ENCODE data around the gene CEL. TPM values are rescaled to one million over a fixed set of nuclear protein-coding genes. Genes with fewer than 3 reads are reported as not detected.
A peak's percentile ranks its signal among the peaks of the same experiment; 100 is the strongest.

The CEL gene
- total RNA-seq, 1 donor from 2014 or later: 1.9 TPM

DNA sequence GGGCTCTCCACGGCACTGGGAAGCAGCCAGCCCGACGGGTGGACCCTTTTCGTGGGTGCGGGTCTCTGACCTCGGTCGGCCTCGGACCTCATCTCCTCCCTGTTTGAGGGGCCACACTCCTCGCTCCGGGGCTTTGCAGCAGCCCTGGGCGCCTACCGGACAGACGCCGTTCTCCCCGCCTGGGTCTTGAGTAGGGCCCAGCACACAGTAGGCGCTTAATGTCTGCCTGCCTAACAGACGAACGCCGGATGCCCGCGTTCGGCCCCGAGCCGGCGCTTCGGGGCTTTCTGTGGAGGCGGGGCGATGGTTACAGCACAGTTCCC, 31.8 kb upstream of the CEL start:
- Histone ChIP-seq H3K27ac (replicated peaks) (peak overlapping the region; percentile 97), H3K36me3 (no peaks in the 10 kb centered on the region), H3K27me3 (ENCODE audit: low read depth) (no peaks in the 10 kb centered on the region), H3K4me3 (peak overlapping the region; percentile 98), H3K4me1 (peaks cover 44% of the 10 kb centered on the region), H3K9me3 (replicated peaks) (no peaks in the 10 kb centered on the region)
- peak; percentile 18 for DNase-seq
- intact Hi-C loops (cut with micrococcal nuclease): loop anchor here (10.0 kb wide), 1 partner anchor 115 kb away; no protein-coding TSS in a partner anchor
- TF ChIP-seq, protein P1, sequence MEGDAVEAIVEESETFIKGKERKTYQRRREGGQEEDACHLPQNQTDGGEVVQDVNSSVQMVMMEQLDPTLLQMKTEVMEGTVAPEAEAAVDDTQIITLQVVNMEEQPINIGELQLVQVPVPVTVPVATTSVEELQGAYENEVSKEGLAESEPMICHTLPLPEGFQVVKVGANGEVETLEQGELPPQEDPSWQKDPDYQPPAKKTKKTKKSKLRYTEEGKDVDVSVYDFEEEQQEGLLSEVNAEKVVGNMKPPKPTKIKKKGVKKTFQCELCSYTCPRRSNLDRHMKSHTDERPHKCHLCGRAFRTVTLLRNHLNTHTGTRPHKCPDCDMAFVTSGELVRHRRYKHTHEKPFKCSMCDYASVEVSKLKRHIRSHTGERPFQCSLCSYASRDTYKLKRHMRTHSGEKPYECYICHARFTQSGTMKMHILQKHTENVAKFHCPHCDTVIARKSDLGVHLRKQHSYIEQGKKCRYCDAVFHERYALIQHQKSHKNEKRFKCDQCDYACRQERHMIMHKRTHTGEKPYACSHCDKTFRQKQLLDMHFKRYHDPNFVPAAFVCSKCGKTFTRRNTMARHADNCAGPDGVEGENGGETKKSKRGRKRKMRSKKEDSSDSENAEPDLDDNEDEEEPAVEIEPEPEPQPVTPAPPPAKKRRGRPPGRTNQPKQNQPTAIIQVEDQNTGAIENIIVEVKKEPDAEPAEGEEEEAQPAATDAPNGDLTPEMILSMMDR (IDR thresholded peaks at IDR 0.05; ENCODE audit: borderline replicate concordance): no peak

DNA sequence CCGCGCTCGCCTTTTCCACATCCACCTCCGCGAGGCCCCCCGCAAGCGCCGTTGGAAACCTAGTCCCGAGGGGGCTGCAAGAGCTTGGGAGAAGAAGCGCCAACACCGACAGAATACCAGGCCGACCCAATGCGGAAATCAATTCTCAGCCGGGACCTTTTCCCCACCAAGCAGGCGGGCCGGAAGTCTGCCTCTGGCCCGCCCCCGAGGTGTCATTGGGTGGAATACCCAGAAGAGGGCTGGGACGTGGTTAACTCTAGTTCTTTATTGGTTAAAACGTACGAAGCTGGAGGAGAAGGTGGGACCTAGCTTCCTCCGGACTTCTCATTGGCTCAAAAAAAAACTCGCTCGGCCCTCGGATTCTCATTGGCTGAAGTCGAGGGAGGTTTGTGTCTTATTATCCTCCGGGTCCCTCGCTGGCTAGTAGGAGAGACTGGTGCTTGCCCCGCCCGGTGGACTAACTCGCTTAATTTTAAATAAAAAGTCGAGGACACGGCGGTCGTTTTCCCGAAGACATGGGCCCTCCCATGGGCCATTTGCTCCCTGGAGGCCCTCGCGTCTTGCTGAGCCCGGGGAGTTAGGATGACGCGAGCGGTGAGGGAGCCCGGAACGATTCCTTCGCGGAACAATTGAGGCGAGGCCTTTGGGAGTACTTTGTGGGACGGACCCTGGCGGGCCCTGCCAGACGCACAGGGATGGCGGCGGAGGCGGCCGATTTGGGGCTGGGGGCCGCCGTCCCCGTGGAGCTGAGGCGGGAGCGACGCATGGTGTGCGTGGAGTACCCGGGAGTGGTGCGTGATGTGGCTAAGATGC, 31.3 kb upstream of the CEL start, which contains the start of gene GTF3C5:
GTF3C5 (plus strand) TSS at position 681 of the 813 bp plus-strand sequence; CDS start at position 696, 15 bp downstream.
- Histone ChIP-seq H3K27me3 (ENCODE audit: low read depth) (no peaks in the 10 kb centered on the region), H3K36me3 (no peaks in the 10 kb centered on the region), H3K4me1 (peaks cover 44% of the 10 kb centered on the region), H3K27ac (replicated peaks) (peak within 1 kb of the TSS; percentile 97), H3K4me3 (peak within 1 kb of the TSS; percentile 98), H3K9me3 (replicated peaks) (no peaks in the 10 kb centered on the region)
- intact Hi-C loops (cut with micrococcal nuclease): loop anchor here (10.0 kb wide), 1 partner anchor 114 kb away; no protein-coding TSS in a partner anchor
- DNase-seq: peak; percentile 91
- TF ChIP-seq, protein P1 (IDR thresholded peaks at IDR 0.05; ENCODE audit: borderline replicate concordance): peak; percentile 23

DNA sequence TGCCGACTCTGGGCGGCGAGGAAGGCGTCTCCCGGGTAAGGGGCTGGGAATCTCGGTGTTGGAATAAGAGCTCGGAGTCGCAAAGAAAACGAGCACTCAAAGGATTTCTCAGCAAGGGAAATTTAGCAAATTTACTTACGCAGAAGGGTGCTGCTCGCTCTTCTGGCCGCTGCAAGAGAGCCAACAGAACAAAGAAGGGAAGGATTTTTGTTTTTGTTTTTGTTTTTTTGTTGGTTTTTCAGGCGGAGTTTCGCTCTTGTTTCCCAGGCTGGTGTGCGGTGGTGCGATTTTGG, 30.7 kb upstream of the CEL start:
- Histone ChIP-seq H3K9me3 (replicated peaks) (no peaks in the 10 kb centered on the region), H3K4me1 (peaks cover 44% of the 10 kb centered on the region), H3K27me3 (ENCODE audit: low read depth) (no peaks in the 10 kb centered on the region), H3K36me3 (no peaks in the 10 kb centered on the region), H3K4me3 (peak overlapping the region; percentile 98), H3K27ac (replicated peaks) (peak overlapping the region; percentile 97)
- DNase-seq: no peak
- intact Hi-C loops (cut with micrococcal nuclease): loop anchor here (10.0 kb wide), 1 partner anchor 114 kb away; no protein-coding TSS in a partner anchor
- TF ChIP-seq, protein P1 (IDR thresholded peaks at IDR 0.05; ENCODE audit: borderline replicate concordance): no peak

DNA sequence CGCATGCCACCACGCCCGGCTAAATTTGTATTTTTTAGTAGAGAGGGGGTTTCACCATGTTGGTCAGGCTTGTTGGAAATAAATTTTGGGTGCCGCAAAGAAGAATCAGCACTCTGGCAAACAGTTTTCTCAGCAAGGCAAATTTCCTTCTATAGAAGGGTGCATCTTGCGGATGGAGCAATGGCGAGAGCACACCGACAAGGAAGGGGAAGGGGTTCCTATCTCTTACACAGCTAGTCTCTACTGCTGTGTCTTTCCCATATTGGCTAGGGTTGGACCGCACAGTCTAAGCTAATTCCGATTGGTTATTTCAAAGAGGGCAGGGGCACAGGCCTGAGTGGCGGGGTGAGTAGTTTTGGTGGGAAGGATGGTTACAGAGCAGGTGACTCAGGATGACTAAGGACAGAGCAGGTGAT, 30.3 kb upstream of the CEL start:
- peak overlapping the region; percentile 97 for H3K27ac ChIP-seq (replicated peaks)
- H3K36me3 ChIP-seq: no peaks in the 10 kb centered on the region
- no peaks in the 10 kb centered on the region for H3K9me3 ChIP-seq (replicated peaks)
- peaks cover 44% of the 10 kb centered on the region for H3K4me1 ChIP-seq
- TF ChIP-seq, protein P1 (IDR thresholded peaks at IDR 0.05; ENCODE audit: borderline replicate concordance): no peak
- intact Hi-C loops (cut with micrococcal nuclease): loop anchor here (10.0 kb wide), 1 partner anchor 113 kb away; no protein-coding TSS in a partner anchor
- H3K27me3 ChIP-seq (ENCODE audit: low read depth): no peaks in the 10 kb centered on the region
- DNase-seq: no peak
- peak overlapping the region; percentile 98 for H3K4me3 ChIP-seq

DNA sequence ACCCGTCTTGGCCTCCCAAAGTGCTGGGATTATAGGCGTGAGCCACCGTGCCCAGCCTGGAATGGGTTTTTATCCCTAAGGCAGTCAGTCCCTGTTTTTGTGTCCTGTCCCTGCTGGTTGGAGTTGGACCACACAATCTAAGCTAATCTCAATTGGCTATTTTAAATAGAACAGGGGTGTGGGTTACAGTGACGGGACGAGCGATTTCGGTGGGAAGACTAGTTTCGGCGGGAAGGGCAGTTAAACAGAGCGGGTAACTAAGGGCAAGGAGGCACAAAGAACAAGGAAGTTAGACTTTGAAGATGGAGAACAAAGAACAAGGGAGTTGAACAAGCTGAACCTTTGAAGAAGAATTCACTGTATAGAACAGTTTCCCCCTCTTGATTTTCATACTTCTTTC, 29.6 kb upstream of the CEL start:
- H3K36me3 ChIP-seq: no peaks in the 10 kb centered on the region
- intact Hi-C loops (cut with micrococcal nuclease): loop anchor here (10.0 kb wide), 1 partner anchor 113 kb away; no protein-coding TSS in a partner anchor
- H3K9me3 ChIP-seq (replicated peaks): no peaks in the 10 kb centered on the region
- H3K4me1 ChIP-seq: peaks cover 44% of the 10 kb centered on the region
- no peak for DNase-seq
- H3K27me3 ChIP-seq (ENCODE audit: low read depth): no peaks in the 10 kb centered on the region
- peak overlapping the region; percentile 98 for H3K4me3 ChIP-seq
- TF ChIP-seq, protein P1 (IDR thresholded peaks at IDR 0.05; ENCODE audit: borderline replicate concordance): no peak
- no peak overlapping the region for H3K27ac ChIP-seq (replicated peaks)

Data from left ventricle myocardium inferior (tissue), 1 donor.